Suprapubic skin (tissue), 4 donors: ENCODE results near the gene TIMM10B. TPM values are rescaled to one million over a fixed set of nuclear protein-coding genes. Genes with fewer than 3 reads are reported as not detected.

Experiments used
- DNase-seq, 2 donors: peaks; one replicate each; pipeline ENCODE4 v3.0.0-alpha.2; 2019; ENCODE audit warnings: low spot score in 2 of 2
- H3K27ac ChIP-seq: fragments of 200-600 bp; sonication (generic); one replicate; pipeline ENCODE4 v1.5.1; 2019
- H3K27me3 ChIP-seq: fragments of 200-600 bp; sonication (generic); one replicate; pipeline ENCODE4 v1.5.1; 2019
- H3K36me3 ChIP-seq: fragments of 200-600 bp; sonication (generic); one replicate; pipeline ENCODE4 v1.5.1; 2019
- H3K4me1 ChIP-seq: fragments of 200-600 bp; sonication (generic); one replicate; pipeline ENCODE4 v1.5.1; 2019
- H3K4me3 ChIP-seq: fragments of 200-600 bp; sonication (generic); one replicate; pipeline ENCODE4 v1.5.1; 2019; ENCODE audit warnings: mild to moderate bottlenecking
- H3K9me3 ChIP-seq: fragments of 200-600 bp; sonication (generic); one replicate; pipeline ENCODE4 v1.5.1; 2019
- EP300 ChIP-seq: sonication (generic); formaldehyde crosslinking; IDR thresholded peaks from one replicate; pipeline ENCODE4 v1.6.1; 2017; ENCODE audit warnings: antibody characterized with exemption
- POLR2A ChIP-seq, 2 donors: fragments of 450-650 bp; IDR thresholded peaks; one replicate each; pipeline ENCODE4 v1.6.1; 2017; ENCODE audit warnings: antibody characterized with exemption in 2 of 2, mild to moderate bottlenecking in 2 of 2, moderate library complexity in 2 of 2
- POLR2AphosphoS5 ChIP-seq, 3 donors: sonication (generic); formaldehyde crosslinking; IDR thresholded peaks; one replicate each; pipeline ENCODE4 v1.6.1; 2017; ENCODE audit warnings: antibody characterized with exemption in 3 of 3
- WGBS: methylation state at CpG from one replicate; pipeline ENCODE4 v1.1.5; 2018; 5-methylcytosine and 5-hydroxymethylcytosine counted together
- total RNA-seq, 4 donors: library from RNA; depleted of rRNA; stranded (reverse); fragments of >200 nt; gene quantifications; one replicate each; pipeline ENCODE4 v1.1.0, GENCODE V29; 2016
- TF ChIP-seq, protein P1 (sequence below), 2 donors: fragments of 200-600 bp in 1 of 2; fragments of 450-650 bp in 1 of 2; sonication (generic) in 1 of 2; IDR thresholded peaks; one replicate each; pipeline ENCODE4 v1.5.1; 2016 to 2019; ENCODE audit warnings: antibody characterized with exemption in 2 of 2, mild to moderate bottlenecking in 1 of 2, moderate library complexity in 1 of 2

The TIMM10B gene
- total RNA-seq, 4 donors from 2014 or later: 23.0 to 54.6 (median 32.0) TPM

GRCh38 chr11:6498121-6498520 is 16.8 kb downstream of the TIMM10B start:
- Histone ChIP-seq H3K36me3 (peaks cover 13% of the 10 kb centered on the region), H3K9me3 (no peaks in the 10 kb centered on the region), H3K4me3 (no peak overlapping the region), H3K27me3 (no peaks in the 10 kb centered on the region), H3K4me1 (no peaks in the 10 kb centered on the region), H3K27ac (no peak overlapping the region)
- TF ChIP-seq POLR2AphosphoS5 (IDR thresholded peaks at IDR 0.05): no peak
- TF ChIP-seq, protein P1, sequence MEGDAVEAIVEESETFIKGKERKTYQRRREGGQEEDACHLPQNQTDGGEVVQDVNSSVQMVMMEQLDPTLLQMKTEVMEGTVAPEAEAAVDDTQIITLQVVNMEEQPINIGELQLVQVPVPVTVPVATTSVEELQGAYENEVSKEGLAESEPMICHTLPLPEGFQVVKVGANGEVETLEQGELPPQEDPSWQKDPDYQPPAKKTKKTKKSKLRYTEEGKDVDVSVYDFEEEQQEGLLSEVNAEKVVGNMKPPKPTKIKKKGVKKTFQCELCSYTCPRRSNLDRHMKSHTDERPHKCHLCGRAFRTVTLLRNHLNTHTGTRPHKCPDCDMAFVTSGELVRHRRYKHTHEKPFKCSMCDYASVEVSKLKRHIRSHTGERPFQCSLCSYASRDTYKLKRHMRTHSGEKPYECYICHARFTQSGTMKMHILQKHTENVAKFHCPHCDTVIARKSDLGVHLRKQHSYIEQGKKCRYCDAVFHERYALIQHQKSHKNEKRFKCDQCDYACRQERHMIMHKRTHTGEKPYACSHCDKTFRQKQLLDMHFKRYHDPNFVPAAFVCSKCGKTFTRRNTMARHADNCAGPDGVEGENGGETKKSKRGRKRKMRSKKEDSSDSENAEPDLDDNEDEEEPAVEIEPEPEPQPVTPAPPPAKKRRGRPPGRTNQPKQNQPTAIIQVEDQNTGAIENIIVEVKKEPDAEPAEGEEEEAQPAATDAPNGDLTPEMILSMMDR (IDR thresholded peaks at IDR 0.05): no peak
- TF ChIP-seq EP300: no peak
- no peak for TF ChIP-seq POLR2A (IDR thresholded peaks at IDR 0.05)
- DNase-seq: no peak
- WGBS: 81% methylated on average over 5 of the region's 7 CpGs

DNA sequence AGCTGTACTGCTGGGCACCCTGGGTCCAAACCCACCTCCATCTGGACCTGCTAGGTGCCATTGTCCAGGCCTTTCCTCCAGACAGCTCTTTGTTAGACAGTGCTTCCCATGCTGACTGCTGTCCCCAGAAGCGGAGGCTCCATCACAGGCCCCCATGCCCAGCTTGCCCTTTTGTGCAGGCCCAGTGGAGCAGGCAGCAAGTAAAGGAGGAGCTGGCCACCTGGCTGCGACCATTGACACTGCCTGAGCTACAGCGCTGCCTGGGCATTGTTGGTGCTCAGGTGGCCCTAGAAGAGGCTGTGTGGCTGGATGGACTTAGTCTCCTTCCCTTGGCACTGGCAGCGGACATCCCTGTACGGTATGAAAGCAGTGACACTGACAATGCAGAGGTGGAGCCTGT is 17.2 kb downstream of the TIMM10B start:
- H3K9me3 ChIP-seq: no peaks in the 10 kb centered on the region
- TF ChIP-seq, protein P1 (IDR thresholded peaks at IDR 0.05): no peak
- no peak for TF ChIP-seq EP300
- no peak for TF ChIP-seq POLR2A (IDR thresholded peaks at IDR 0.05)
- no peak for TF ChIP-seq POLR2AphosphoS5 (IDR thresholded peaks at IDR 0.05)
- H3K4me1 ChIP-seq: no peaks in the 10 kb centered on the region
- 94% methylated on average over 4 of the region's 5 CpGs for WGBS
- no peak overlapping the region for H3K27ac ChIP-seq
- DNase-seq: no peak
- peaks cover 14% of the 10 kb centered on the region for H3K36me3 ChIP-seq
- H3K27me3 ChIP-seq: no peaks in the 10 kb centered on the region
- H3K4me3 ChIP-seq: no peak overlapping the region

DNA sequence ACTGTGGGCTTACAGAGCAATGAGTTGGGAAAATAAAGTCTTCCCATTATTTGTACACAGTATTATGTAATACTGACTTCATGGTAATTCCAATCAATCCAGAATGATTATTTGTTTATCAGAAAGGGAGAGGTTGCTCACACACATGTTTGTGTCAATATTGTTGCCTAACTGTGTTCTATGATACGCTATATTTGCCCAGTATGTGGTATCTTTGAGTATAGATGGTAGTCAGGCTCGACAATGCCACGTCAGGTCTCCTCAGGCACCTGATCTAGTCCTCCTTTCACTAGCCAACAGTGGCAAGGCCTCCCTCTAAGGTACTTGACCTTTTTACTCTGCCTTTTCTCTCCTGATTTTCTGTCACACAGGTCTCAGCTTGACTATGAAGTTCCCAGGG is 21.1 kb downstream of the TIMM10B start:
- Histone ChIP-seq H3K4me1 (no peaks in the 10 kb centered on the region), H3K27ac (no peak overlapping the region), H3K9me3 (no peaks in the 10 kb centered on the region), H3K36me3 (peaks cover 23% of the 10 kb centered on the region), H3K4me3 (no peak overlapping the region), H3K27me3 (no peaks in the 10 kb centered on the region)
- 100% methylated on average over 3 of the region's 3 CpGs for WGBS
- TF ChIP-seq POLR2AphosphoS5 (IDR thresholded peaks at IDR 0.05) (no peak), POLR2A (IDR thresholded peaks at IDR 0.05) (no peak), EP300 (no peak)
- TF ChIP-seq, protein P1 (IDR thresholded peaks at IDR 0.05): no peak
- DNase-seq: no peak

DNA sequence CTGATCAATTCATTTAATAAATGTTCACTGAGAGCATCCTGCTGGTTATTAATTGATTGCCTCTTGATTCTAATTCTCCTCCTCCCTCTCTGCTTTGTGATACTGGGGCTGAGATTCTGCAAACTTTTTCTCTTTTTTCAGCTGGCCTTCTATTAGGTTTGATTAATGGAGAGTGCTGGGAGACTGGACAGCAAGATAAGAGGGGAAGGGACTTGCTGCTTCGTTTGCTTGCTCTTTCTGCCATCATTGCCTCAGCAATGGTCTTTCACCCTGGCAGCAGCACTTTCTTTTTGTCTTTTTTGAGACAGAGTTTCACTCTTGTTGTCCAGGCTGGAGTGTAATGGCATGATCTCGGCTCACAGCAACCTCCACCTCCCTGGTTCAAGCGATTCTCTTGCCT is 22.9 kb downstream of the TIMM10B start:
- WGBS: 89% methylated on average over 3 of the region's 3 CpGs
- Histone ChIP-seq H3K4me1 (no peaks in the 10 kb centered on the region), H3K27ac (no peak overlapping the region), H3K9me3 (no peaks in the 10 kb centered on the region), H3K36me3 (peaks cover 18% of the 10 kb centered on the region), H3K27me3 (no peaks in the 10 kb centered on the region), H3K4me3 (no peak overlapping the region)
- no peak for DNase-seq
- TF ChIP-seq, protein P1 (IDR thresholded peaks at IDR 0.05): no peak
- TF ChIP-seq EP300 (no peak), POLR2AphosphoS5 (IDR thresholded peaks at IDR 0.05) (no peak), POLR2A (IDR thresholded peaks at IDR 0.05) (no peak)

GRCh38 chr11:6505577-6506240 is 24.4 kb downstream of the TIMM10B start:
- no peak for TF ChIP-seq POLR2A (IDR thresholded peaks at IDR 0.05)
- no peak for TF ChIP-seq POLR2AphosphoS5 (IDR thresholded peaks at IDR 0.05)
- TF ChIP-seq, protein P1 (IDR thresholded peaks at IDR 0.05): peak; percentile 24 to 68
- TF ChIP-seq EP300: no peak
- Histone ChIP-seq H3K9me3 (no peaks in the 10 kb centered on the region), H3K4me3 (no peak overlapping the region), H3K36me3 (peaks cover 18% of the 10 kb centered on the region), H3K27me3 (no peaks in the 10 kb centered on the region), H3K4me1 (no peaks in the 10 kb centered on the region), H3K27ac (no peak overlapping the region)
- WGBS: 62% methylated on average over 2 of the region's 2 CpGs
- DNase-seq: no peak
